Measurements from ENCODE around the gene CCDC127. TPM values are rescaled to one million over a fixed set of nuclear protein-coding genes. Genes with fewer than 3 reads are reported as not detected.

Gene CCDC127
- total RNA-seq, 1 donor from 2014 or later, result 9.7 TPM

- no peaks in the 10 kb centered on the region for H3K27me3 Mint-ChIP-seq (ENCODE audit: low read depth)
- no peak for DNase-seq (ENCODE audit: low spot score in 2 of 2, unreplicated experiment in 2 of 2)
- no peak overlapping the region for H3K4me3 Mint-ChIP-seq
- H3K4me1 Mint-ChIP-seq, result peaks cover 1% of the 10 kb centered on the region
- peaks cover 59% of the 10 kb centered on the region for H3K36me3 Mint-ChIP-seq
- no peaks in the 10 kb centered on the region for H3K9me3 Mint-ChIP-seq
- no peak overlapping the region for H3K27ac Mint-ChIP-seq
- no peak for TF ChIP-seq CTCF (IDR thresholded peaks at IDR 0.05; ENCODE audit: unreplicated experiment)
Measured at GRCh38 chr5:154826-155225, 63.1 kb downstream of the CCDC127 start.

GRCh38 chr5:154236-154635, 63.7 kb downstream of the CCDC127 start:
- Mint-ChIP-seq H3K4me3 (no peak overlapping the region), H3K9me3 (peaks cover 5% of the 10 kb centered on the region), H3K36me3 (peaks cover 59% of the 10 kb centered on the region), H3K27ac (no peak overlapping the region), H3K4me1 (peaks cover 1% of the 10 kb centered on the region), H3K27me3 (ENCODE audit: low read depth) (no peaks in the 10 kb centered on the region)
- TF ChIP-seq CTCF (IDR thresholded peaks at IDR 0.05; ENCODE audit: unreplicated experiment), result no peak
- no peak for DNase-seq (ENCODE audit: low spot score in 2 of 2, unreplicated experiment in 2 of 2)

DNA sequence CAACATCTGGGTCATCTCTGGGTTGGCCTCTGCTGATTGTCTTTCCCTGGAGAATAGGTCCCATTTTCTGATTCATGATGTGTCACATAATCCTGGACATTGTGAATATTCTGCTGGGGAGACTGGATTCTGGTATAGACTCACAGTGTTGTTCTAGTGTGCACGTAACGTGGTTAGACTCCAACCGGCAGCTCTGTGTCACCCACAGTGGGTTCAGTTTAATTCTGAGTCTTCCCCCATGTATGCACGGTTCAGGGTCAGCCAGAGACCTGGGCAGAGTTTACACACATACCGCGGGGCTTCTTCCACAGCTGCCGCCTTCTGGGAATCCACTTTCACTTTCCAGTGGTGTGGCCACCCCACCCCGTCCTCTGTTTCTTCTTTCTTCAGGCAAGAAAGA, 64.7 kb downstream of the CCDC127 start:
- H3K27ac Mint-ChIP-seq, result no peak overlapping the region
- peaks cover 65% of the 10 kb centered on the region for H3K36me3 Mint-ChIP-seq
- H3K4me1 Mint-ChIP-seq, result peaks cover 1% of the 10 kb centered on the region

GRCh38 chr5:152077-152476, 65.9 kb downstream of the CCDC127 start:
- H3K27ac Mint-ChIP-seq, result no peak overlapping the region

More for the DNA sequence above, 64.7 kb downstream of the CCDC127 start:
- no peak for DNase-seq (ENCODE audit: low spot score in 2 of 2, unreplicated experiment in 2 of 2)
- H3K4me3 Mint-ChIP-seq, result no peak overlapping the region
- H3K27me3 Mint-ChIP-seq (ENCODE audit: low read depth), result no peaks in the 10 kb centered on the region
- TF ChIP-seq CTCF (IDR thresholded peaks at IDR 0.05; ENCODE audit: unreplicated experiment), result no peak
- peaks cover 13% of the 10 kb centered on the region for H3K9me3 Mint-ChIP-seq

DNA sequence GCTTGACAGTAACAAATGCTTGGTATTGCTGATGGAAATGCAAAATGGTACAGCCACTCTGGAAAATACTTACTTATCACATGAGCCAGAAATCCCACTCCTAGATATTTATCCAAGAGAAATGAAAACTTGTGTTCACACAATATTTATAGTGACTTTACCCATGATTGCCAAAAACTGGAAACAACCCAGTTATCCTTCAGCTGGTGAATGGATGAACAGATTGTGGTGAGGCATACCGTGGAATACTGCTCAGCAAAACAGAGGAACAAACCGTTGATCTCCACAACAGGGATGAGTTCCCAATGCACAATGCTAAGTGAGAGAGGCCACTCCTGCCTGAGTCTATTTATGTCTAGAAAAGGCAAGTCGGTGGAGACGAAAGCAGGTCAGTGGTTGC, 67.2 kb downstream of the CCDC127 start:
- Mint-ChIP-seq H3K4me3 (no peak overlapping the region), H3K4me1 (peaks cover 1% of the 10 kb centered on the region), H3K27me3 (ENCODE audit: low read depth) (no peaks in the 10 kb centered on the region), H3K9me3 (peaks cover 29% of the 10 kb centered on the region), H3K27ac (no peak overlapping the region), H3K36me3 (peaks cover 73% of the 10 kb centered on the region)
- no peak for DNase-seq (ENCODE audit: low spot score in 2 of 2, unreplicated experiment in 2 of 2)
- no peak for TF ChIP-seq CTCF (IDR thresholded peaks at IDR 0.05; ENCODE audit: unreplicated experiment)

More at GRCh38 chr5:152077-152476, 65.9 kb downstream of the CCDC127 start:
- H3K4me1 Mint-ChIP-seq, result peaks cover 1% of the 10 kb centered on the region
- H3K4me3 Mint-ChIP-seq, result no peak overlapping the region
- TF ChIP-seq CTCF (IDR thresholded peaks at IDR 0.05; ENCODE audit: unreplicated experiment), result no peak
- no peak for DNase-seq (ENCODE audit: low spot score in 2 of 2, unreplicated experiment in 2 of 2)
- no peaks in the 10 kb centered on the region for H3K27me3 Mint-ChIP-seq (ENCODE audit: low read depth)
- peaks cover 24% of the 10 kb centered on the region for H3K9me3 Mint-ChIP-seq
- peaks cover 72% of the 10 kb centered on the region for H3K36me3 Mint-ChIP-seq
